Esophagus muscularis mucosa (tissue), 3 donors: Measurements from ENCODE around the gene S100G.

Experiments used
- POLR2A ChIP-seq: fragments of 450-650 bp; IDR thresholded peaks from one replicate; pipeline ENCODE4 v1.6.1; 2017; ENCODE audit warnings: antibody characterized with exemption, moderate library complexity, mild to moderate bottlenecking, low read depth
- TF ChIP-seq, protein P1 (sequence below), 3 experiments: fragments of 200-600 bp in 2 of 3; fragments of 450-650 bp in 1 of 3; sonication (generic) in 2 of 3; IDR thresholded peaks; one replicate each; pipeline ENCODE4 v1.5.1; 2017 to 2019; ENCODE audit warnings: antibody characterized with exemption in 3 of 3, mild to moderate bottlenecking in 2 of 3, moderate library complexity in 1 of 3

- TF ChIP-seq, protein P1, sequence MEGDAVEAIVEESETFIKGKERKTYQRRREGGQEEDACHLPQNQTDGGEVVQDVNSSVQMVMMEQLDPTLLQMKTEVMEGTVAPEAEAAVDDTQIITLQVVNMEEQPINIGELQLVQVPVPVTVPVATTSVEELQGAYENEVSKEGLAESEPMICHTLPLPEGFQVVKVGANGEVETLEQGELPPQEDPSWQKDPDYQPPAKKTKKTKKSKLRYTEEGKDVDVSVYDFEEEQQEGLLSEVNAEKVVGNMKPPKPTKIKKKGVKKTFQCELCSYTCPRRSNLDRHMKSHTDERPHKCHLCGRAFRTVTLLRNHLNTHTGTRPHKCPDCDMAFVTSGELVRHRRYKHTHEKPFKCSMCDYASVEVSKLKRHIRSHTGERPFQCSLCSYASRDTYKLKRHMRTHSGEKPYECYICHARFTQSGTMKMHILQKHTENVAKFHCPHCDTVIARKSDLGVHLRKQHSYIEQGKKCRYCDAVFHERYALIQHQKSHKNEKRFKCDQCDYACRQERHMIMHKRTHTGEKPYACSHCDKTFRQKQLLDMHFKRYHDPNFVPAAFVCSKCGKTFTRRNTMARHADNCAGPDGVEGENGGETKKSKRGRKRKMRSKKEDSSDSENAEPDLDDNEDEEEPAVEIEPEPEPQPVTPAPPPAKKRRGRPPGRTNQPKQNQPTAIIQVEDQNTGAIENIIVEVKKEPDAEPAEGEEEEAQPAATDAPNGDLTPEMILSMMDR (IDR thresholded peaks at IDR 0.05): no peak
- TF ChIP-seq POLR2A: no peak
Observed at GRCh38 chrX:16628946-16629595, 20.9 kb upstream of the S100G start.
